ENCODE data around the gene DGLUCY.
"Not testable (repeated sequence)": the region's sequence is repeated elsewhere in the genome, so short reads cannot be mapped to it uniquely, and the experiment has no call there.

Gene DGLUCY

DNA sequence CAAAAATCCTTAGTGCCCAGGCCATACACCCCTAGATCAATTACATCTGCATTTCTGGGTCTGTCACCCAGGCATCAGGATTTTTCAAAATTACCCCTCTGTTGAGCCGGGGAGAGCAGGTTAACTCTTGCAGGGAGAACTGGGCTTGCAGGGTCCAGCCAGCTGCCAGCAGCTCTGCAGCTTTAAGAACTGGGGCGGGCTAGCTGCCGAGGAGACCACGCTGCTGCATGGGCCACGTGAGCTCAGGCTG lies at the start of gene DGLUCY:
Gene DGLUCY (plus strand): TSS at position 245 of the 250 bp plus-strand sequence. CDS start 46,222 bp downstream, outside the sequence.
- no peak for DNase-seq

- DNase-seq: no peak
These were observed 48.6 kb upstream of the DGLUCY start for GRCh38 chr14:91065266-91065665.

- DNase-seq: no peak
These were observed 46.7 kb upstream of the DGLUCY start for GRCh38 chr14:91067186-91067585.

DNA sequence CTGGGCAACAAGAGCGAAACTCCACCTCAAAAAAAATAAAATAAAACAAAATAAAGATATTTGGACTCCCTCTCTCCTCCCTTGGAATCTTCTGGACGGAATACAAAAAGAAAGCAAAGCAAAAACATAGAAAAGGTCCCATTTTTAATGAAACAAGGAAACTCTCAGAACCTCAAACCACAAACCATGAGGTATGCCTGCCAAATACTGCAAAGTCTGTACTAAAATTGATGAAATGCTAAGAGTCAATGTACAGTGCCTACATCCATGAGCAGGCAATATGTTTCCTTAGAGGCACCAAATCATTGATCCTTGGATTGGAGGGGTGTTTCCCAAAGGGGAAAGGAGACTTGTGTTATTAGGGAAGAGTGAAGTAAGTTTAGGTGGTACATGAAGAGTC lies 45.2 kb upstream of the DGLUCY start:
- DNase-seq: no peak

- DNase-seq: no peak
These were observed 43.3 kb upstream of the DGLUCY start for GRCh38 chr14:91070572-91070971.

DNA sequence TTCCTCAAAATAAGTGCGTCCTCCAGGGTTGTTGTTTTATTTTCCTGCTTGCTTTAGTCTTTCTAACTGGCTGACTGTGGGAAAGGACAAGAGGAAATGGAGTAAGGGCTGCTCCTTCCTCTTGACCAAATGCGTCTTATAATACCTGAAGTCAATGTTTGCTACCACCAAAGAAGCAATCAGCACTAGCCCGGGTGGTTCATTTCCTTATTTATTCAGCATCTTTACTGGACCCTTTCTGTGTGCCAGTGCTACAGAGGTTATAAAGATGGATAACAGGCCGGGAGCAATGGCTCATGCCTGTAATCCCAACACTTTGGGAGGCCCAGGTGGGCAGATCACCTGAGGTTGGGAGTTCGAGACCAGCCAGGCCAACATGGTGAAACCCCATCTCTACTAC lies 38.3 kb upstream of the DGLUCY start:
- DNase-seq: no peak

GRCh38 chr14:91078095-91078737 lies 35.7 kb upstream of the DGLUCY start:
- peak; percentile 32 for DNase-seq

DNA sequence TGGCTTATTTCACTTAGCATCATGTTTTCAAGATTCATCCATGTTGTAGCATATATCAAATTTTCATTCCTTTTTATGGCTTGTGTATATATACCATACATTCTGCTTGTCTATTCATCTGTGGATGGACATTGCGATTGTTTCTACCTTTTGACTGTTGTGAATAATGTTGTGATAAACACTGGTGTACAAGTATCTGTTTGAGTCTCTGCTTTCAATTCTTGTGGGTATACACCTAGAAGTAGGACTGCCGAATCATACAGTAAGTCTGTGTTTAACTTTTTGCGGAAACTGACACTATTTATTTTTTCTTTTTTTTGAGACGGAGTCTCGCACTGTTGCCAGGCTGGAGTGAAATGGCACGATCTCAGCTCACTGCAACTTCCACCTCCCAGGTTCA lies 33.8 kb upstream of the DGLUCY start:
- no peak for DNase-seq

GRCh38 chr14:91082282-91082681 lies 31.6 kb upstream of the DGLUCY start:
- no peak for DNase-seq

GRCh38 chr14:91084516-91084915 lies 29.4 kb upstream of the DGLUCY start:
- DNase-seq: no peak

- DNase-seq: not testable (repeated sequence)
These were observed 26.4 kb upstream of the DGLUCY start for GRCh38 chr14:91087470-91087869.

- no peak for DNase-seq
These were observed 25.2 kb upstream of the DGLUCY start for GRCh38 chr14:91088585-91089235.

GRCh38 chr14:91089958-91090535 lies 23.8 kb upstream of the DGLUCY start:
- no peak for DNase-seq

- no peak for DNase-seq
These were observed 23.1 kb upstream of the DGLUCY start for GRCh38 chr14:91090743-91091142.

GRCh38 chr14:91092073-91092472 lies 21.8 kb upstream of the DGLUCY start:
- DNase-seq: no peak

- DNase-seq: not testable (repeated sequence)
These were observed 20.0 kb upstream of the DGLUCY start for GRCh38 chr14:91093743-91094472.

- no peak for DNase-seq
These were observed 19.1 kb upstream of the DGLUCY start for GRCh38 chr14:91094772-91095171.

DNA sequence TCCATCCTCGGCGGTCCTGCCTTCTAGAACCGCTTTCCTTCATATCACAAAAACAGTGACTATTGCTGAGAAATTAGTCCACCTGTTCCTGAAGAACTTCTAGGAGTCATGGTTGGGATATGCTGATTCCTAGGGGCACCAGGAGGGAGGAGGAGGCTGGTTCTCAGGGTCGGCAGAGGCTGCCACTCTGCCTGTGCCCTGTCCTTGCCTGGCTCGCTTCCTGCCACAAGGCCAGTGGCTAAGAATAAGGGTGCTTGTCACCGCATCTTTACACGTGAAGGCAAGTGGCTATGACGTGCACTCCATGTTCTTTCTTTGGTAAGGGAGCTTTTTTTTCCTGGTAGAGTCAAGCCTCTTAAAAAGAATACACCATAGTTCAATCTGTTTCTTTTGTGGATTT lies 18.7 kb upstream of the DGLUCY start:
- DNase-seq: no peak

GRCh38 chr14:91097657-91098056 lies 16.2 kb upstream of the DGLUCY start:
- DNase-seq: not testable (repeated sequence)

GRCh38 chr14:91098591-91098990 lies 15.3 kb upstream of the DGLUCY start:
- no peak for DNase-seq

- DNase-seq: no peak
These were observed 13.8 kb upstream of the DGLUCY start for GRCh38 chr14:91100102-91100501.

DNA sequence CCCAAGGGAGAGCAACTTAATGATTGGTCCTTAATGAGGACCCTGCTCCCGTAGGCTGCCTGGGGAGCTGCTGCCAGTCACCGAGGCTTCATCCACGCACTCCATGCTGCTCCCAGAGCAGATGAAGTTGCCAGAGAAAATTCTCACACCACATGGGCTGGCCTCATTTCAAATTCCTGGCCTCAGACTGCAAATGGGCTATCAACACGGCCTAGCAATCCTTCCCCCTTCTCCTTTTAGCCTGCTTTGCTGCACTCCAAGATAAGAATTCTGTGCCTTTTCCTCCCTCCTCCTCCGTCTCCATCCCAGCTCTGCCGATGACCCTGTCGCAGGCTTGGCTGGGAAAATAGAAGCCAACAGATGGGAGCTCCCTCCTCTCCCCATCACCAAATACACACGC lies 10.8 kb upstream of the DGLUCY start:
- no peak for DNase-seq

- peak; percentile 32 for DNase-seq
These were observed 4.8 kb upstream of the DGLUCY start for GRCh38 chr14:91108941-91109611.
